Large intestine (tissue), 12 donors: Measurements from ENCODE around the gene CCK. TPM values are rescaled to one million over a fixed set of nuclear protein-coding genes. Genes with fewer than 3 reads are reported as not detected.

Experiments used
- DNase-seq, 2 donors: peaks; one replicate each; pipeline versions ENCODE4 v3.0.0 to v3.0.0-alpha.2; 2013
- H3K27ac ChIP-seq: one replicate; pipeline ENCODE4 v1.5.1; 2013; ENCODE audit warnings: low read length
- H3K27me3 ChIP-seq: 2 replicates; pipeline ENCODE4 v1.6.1; 2013; ENCODE audit warnings: low read length; ENCODE audit not compliant: control insufficient read depth, insufficient read depth
- H3K36me3 ChIP-seq: 2 replicates; pipeline ENCODE4 v1.6.1; 2013; ENCODE audit warnings: low read length; ENCODE audit not compliant: control insufficient read depth, insufficient read depth
- H3K4me1 ChIP-seq: one replicate; pipeline ENCODE4 v1.6.1; 2013; ENCODE audit warnings: low read length; ENCODE audit not compliant: control insufficient read depth, insufficient read depth
- H3K4me3 ChIP-seq: one replicate; pipeline ENCODE4 v1.5.1; 2013; ENCODE audit warnings: low read length
- H3K9me3 ChIP-seq: one replicate; pipeline ENCODE4 v1.6.1; 2013; ENCODE audit warnings: mild to moderate bottlenecking, low read depth, low read length, moderate library complexity; ENCODE audit not compliant: control insufficient read depth
- WGBS: methylation state at CpG from one replicate; pipeline ENCODE4 v1.1.5; 2013; ENCODE audit warnings: low lambda C conversion rate; ENCODE audit not compliant: insufficient coverage; 5-methylcytosine and 5-hydroxymethylcytosine counted together
- long read RNA-seq, 11 donors: transcript quantifications; one replicate each; lab custom pipeline, GENCODE V29; 2026
- polyA plus RNA-seq: library from polyadenylated mRNA; unstranded; fragments of 120-200 nt; gene quantifications from one replicate; pipeline ENCODE4 v1.2.1, GENCODE V29; 2013

Gene CCK, protein sequence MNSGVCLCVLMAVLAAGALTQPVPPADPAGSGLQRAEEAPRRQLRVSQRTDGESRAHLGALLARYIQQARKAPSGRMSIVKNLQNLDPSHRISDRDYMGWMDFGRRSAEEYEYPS
- polyA plus RNA-seq, result 119 TPM
- long read RNA-seq, donor 1, transcript CCK-201 (3 exons, 830 nt), result major isoform, 13 of 13 reads
- long read RNA-seq, donor 1, partial matches to known transcripts, result 0 of 13 reads
- long read RNA-seq, donor 1, other reads (novel, unspliced or antisense), result 0 of 13 reads
- long read RNA-seq, donor 2, transcript CCK-201 (3 exons, 830 nt), result major isoform, 84 of 109 reads
- long read RNA-seq, donor 2, partial matches to known transcripts, result 23 of 109 reads
- long read RNA-seq, donor 2, other reads (novel, unspliced or antisense), result 0 of 109 reads
- long read RNA-seq, donor 3, result 0 reads
- long read RNA-seq, donor 4, result 0 reads
- long read RNA-seq, donor 5, result 0 reads
- long read RNA-seq, donor 6, transcript CCK-204 (2 exons, 718 nt), result minor isoform, 6 of 226 reads
- long read RNA-seq, donor 6, transcript CCK-201 (3 exons, 830 nt), result major isoform, 198 of 226 reads
- long read RNA-seq, donor 6, partial matches to known transcripts, result 22 of 226 reads
- long read RNA-seq, donor 6, other reads (novel, unspliced or antisense), result 0 of 226 reads
- long read RNA-seq, donor 7, result 0 reads
- long read RNA-seq, donor 8, transcript CCK-201 (3 exons, 830 nt), result major isoform, 52 of 65 reads
- long read RNA-seq, donor 8, partial matches to known transcripts, result 11 of 65 reads
- long read RNA-seq, donor 8, other reads (novel, unspliced or antisense), result 0 of 65 reads
- long read RNA-seq, donor 9, transcript CCK-201 (3 exons, 830 nt), result major isoform, 46 of 57 reads
- long read RNA-seq, donor 9, partial matches to known transcripts, result 11 of 57 reads
- long read RNA-seq, donor 9, other reads (novel, unspliced or antisense), result 0 of 57 reads
- long read RNA-seq, donor 10, transcript CCK-201 (3 exons, 830 nt), result major isoform, 215 of 234 reads
- long read RNA-seq, donor 10, partial matches to known transcripts, result 18 of 234 reads
- long read RNA-seq, donor 10, other reads (novel, unspliced or antisense), result 0 of 234 reads
- long read RNA-seq, donor 11, transcript CCK-201 (3 exons, 830 nt), result major isoform, 77 of 88 reads
- long read RNA-seq, donor 11, partial matches to known transcripts, result 10 of 88 reads
- long read RNA-seq, donor 11, other reads (novel, unspliced or antisense), result 0 of 88 reads

DNA sequence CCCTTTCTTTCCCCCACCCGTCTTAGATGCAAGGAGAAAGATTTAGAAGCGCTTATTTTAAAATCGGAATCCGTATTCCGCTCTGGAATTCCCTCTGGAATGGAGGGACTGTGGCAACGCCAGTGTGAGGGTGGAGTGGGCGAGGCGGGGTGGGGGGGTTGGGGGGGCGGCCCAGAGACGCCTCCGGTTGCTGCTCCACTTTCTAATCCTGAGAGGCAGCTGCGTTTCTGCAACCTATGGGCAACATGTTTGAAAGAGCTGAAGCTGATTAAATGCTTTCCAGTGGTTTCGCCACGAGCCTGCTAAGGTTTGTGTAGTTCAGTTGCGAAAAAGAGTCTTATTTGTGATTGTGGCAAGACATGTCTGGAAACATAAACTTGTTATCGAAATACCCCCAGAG, at the start of gene CCK:
CCK (minus strand) TSS at position 101 of the 400 bp plus-strand sequence. CDS start 2,555 bp downstream, outside the sequence.
- Histone ChIP-seq H3K36me3 (no peaks in the 10 kb centered on the region), H3K27me3 (peaks cover 91% of the 10 kb centered on the region), H3K4me1 (no peaks in the 10 kb centered on the region), H3K9me3 (peaks cover 4% of the 10 kb centered on the region), H3K27ac (no peak within 1 kb of the TSS), H3K4me3 (no peak within 1 kb of the TSS)
- DNase-seq, result no peak
- no CpG with 5 or more reads among the region's 16 CpGs for WGBS

DNA sequence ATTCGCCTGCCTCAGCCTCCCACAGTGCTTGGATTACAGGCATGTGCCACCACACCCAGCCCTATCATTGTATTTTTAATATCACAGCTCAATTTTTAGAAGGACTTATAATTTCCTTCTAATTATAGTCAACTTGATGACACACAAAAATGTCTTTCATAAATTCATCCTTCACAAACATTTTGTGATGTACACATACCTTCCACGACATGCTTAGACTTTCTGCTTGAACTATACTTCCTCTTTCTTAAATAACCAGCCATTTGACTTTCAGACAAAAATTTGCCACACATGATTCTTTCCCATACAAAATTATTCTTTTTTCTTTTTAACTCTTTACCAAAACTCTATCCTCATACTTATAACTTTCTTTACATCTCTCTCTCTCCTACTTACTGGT, 48.4 kb upstream of the CCK start:
- Histone ChIP-seq H3K27ac (no peak overlapping the region), H3K4me3 (no peak overlapping the region), H3K36me3 (no peaks in the 10 kb centered on the region), H3K9me3 (peaks cover 5% of the 10 kb centered on the region), H3K27me3 (no peaks in the 10 kb centered on the region), H3K4me1 (no peaks in the 10 kb centered on the region)
- WGBS, result 41% methylated on average over 1 of the region's 2 CpGs
- DNase-seq, result no peak

DNA sequence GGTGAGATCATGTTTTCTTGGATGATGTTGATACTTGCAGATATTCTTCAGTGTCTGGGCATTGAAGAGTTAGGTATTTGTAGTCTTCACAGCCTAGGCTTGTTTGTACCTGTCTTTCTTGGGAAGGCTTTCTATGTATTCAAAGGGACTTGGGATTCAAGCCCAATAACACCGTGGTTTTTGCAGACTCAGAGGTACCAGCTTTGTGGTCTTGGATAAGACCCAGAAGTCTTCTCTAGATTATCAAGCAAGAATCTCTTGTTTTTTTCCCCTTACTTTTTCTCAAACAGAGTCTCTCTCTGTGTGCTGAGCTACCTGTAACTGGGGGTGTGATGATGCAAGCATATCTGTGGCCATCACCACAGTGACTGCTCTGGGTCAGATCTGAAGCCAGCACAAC, 42.7 kb upstream of the CCK start:
- no peaks in the 10 kb centered on the region for H3K9me3 ChIP-seq
- H3K4me3 ChIP-seq, result no peak overlapping the region
- peaks cover 5% of the 10 kb centered on the region for H3K27me3 ChIP-seq
- WGBS, result no CpG with 5 or more reads among the region's 1 CpG
- no peaks in the 10 kb centered on the region for H3K4me1 ChIP-seq
- no peaks in the 10 kb centered on the region for H3K36me3 ChIP-seq
- no peak for DNase-seq
- no peak overlapping the region for H3K27ac ChIP-seq

DNA sequence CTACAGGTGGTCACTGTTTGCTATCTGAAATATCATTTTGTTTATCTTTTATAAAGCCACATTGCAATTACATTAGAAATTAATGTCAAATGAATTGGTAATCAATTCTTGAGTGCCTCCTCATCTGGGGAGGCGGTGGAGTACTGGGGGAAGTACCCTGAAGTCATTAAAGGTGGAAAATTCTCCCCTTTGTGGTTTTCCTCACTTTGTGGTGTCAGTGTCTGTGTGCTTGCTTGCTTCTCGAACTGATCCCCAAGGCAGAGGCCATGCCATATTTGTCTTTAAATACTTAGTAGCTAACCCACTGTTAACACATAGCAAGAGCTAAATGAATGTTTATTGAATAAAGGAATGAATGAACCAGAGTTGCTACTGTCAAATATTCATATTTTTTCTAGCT, 40.5 kb upstream of the CCK start:
- Histone ChIP-seq H3K36me3 (no peaks in the 10 kb centered on the region), H3K4me1 (no peaks in the 10 kb centered on the region), H3K4me3 (no peak overlapping the region), H3K27me3 (peaks cover 5% of the 10 kb centered on the region), H3K9me3 (no peaks in the 10 kb centered on the region), H3K27ac (no peak overlapping the region)
- no peak for DNase-seq
- no CpG with 5 or more reads among the region's 2 CpGs for WGBS

DNA sequence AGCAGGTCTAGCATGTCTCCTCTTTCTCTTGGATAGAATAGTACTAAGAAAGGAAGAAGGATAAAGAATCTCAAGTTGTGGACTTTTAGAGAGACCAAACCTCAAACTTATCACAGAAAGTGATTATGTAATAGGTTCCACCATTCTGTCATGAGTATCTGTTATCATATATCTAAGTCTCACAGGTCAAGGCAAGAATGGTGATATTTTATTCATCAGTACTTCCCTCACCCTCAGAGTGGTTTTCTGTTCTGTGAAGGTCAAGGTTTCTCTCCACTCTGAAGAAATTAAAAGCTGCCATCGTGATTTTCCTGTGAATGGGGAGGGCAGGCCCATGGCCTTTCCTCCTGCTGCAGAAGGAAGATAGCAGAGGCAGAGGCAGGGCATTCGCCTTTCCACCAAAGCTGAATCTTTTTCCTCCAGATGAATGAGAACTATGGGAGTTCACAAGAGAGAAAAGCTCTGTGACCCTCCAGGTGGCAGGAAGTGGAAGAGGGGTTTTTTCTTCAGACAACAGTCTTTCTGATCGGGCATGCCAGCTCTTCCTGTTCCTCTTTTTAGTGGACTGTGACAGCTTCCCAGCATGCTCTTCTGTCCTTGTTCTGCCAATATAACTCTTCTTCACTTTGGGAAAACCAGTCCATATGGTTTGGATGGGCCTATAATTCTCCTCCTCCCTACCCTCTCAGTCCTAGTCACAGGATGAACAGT, 37.1 kb upstream of the CCK start:
- WGBS, result no CpG with 5 or more reads among the region's 3 CpGs
- H3K9me3 ChIP-seq, result no peaks in the 10 kb centered on the region
- no peak overlapping the region for H3K4me3 ChIP-seq
- no peak overlapping the region for H3K27ac ChIP-seq
- no peaks in the 10 kb centered on the region for H3K4me1 ChIP-seq
- peaks cover 5% of the 10 kb centered on the region for H3K27me3 ChIP-seq
- H3K36me3 ChIP-seq, result no peaks in the 10 kb centered on the region
- no peak for DNase-seq

DNA sequence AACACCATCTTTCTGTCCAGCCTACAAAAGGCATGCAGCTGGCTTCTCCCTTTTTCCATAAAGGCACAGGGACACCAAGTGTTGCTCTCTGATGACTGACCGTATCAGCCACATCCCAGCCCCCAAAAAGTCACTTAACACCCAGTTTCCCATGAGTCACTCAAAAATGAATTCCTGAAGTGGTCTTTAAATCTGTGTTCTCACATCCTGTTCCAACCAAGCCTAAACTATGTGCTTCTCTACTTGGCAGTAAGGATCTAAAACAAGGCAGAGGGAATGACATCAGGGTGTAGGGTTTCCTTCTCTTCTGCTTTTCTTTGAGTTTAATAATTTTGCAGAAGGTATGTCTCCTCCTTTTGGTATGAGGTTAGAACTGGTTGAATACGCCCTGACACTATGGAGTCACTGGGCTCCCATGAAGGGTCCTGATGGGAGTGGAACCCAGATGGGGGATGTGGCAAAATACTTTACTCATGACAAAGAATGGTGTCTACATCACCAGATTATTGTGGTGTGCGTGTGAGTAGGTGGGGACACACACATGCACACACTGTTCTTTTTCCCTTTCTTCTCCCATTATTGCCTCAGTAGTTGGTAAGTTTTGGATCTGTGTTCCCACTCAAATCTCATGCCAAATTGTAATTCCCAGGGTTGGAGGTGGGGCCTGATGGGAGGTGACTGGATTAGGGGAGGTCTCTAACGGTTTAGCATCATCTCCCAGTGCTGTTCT, 35.6 kb upstream of the CCK start:
- Histone ChIP-seq H3K27ac (no peak overlapping the region), H3K27me3 (peaks cover 5% of the 10 kb centered on the region), H3K9me3 (no peaks in the 10 kb centered on the region), H3K4me3 (no peak overlapping the region), H3K36me3 (no peaks in the 10 kb centered on the region), H3K4me1 (no peaks in the 10 kb centered on the region)
- WGBS, result no CpG with 5 or more reads among the region's 4 CpGs
- no peak for DNase-seq

DNA sequence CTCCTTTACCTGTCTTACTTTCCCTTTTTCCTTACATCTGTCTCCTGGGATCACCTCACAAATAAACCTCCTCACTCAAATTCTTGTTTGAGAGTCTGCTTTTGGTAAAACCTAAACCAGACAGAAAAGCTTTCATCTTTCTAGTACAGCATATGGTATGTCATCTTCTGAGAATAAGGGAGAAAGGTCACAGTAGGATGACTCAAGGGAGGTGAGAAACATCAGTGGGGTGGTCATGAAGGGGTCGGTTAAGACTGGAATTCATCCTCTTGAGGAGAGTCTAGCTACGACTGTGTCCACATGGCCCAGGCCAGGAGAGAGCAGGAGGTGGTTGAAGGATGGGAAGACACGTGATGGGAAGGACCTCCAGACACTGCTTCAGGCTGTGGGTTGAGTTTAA, 34.8 kb upstream of the CCK start:
- no peaks in the 10 kb centered on the region for H3K36me3 ChIP-seq
- no peaks in the 10 kb centered on the region for H3K9me3 ChIP-seq
- peaks cover 5% of the 10 kb centered on the region for H3K27me3 ChIP-seq
- no peak for DNase-seq
- H3K4me3 ChIP-seq, result no peak overlapping the region
- no peaks in the 10 kb centered on the region for H3K4me1 ChIP-seq
- H3K27ac ChIP-seq, result no peak overlapping the region
- WGBS, result no CpG with 5 or more reads among the region's 3 CpGs

DNA sequence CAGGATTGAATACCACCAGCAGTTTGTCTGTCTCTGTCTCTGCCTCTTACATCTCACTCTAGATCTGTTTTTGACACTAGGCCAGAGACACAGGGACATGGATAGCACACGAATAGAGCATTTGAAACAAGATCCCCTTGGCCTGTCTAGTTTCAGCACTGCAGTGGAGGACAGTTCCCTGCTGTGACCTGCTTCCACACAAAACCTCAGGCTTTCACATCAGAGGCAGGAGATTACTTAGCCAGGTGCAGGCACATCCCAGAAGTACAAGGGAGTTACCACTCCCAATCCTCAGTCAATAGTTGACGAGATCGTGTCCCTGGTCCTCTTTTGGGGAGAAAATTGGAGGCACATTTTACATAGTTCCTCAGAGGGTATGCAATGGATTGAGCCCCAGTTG, 34.0 kb upstream of the CCK start:
- no peaks in the 10 kb centered on the region for H3K4me1 ChIP-seq
- no peaks in the 10 kb centered on the region for H3K36me3 ChIP-seq
- peaks cover 5% of the 10 kb centered on the region for H3K27me3 ChIP-seq
- no peaks in the 10 kb centered on the region for H3K9me3 ChIP-seq
- H3K4me3 ChIP-seq, result no peak overlapping the region
- no CpG with 5 or more reads among the region's 3 CpGs for WGBS
- no peak overlapping the region for H3K27ac ChIP-seq
- DNase-seq, result peak; percentile 9 to 32

DNA sequence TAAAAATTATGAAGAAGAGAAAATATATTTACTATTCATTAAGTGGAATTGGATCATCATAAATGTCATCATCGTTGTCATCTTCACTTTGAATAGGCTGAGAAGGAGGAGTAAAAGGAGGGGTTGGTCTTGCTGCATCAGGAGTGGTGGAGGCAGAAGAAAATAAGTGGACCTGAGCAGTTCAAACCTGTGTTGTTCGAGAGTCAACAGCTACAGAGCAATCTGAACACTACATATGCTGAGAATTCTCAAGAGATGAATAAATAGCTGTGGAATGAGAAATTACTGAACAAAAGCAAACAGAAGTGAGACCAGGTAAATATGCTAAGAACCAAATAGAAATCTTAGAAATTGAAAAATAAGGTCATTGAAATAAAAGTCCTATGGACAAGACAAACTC, 32.3 kb upstream of the CCK start:
- peaks cover 3% of the 10 kb centered on the region for H3K27me3 ChIP-seq
- no peak for DNase-seq
- H3K4me1 ChIP-seq, result no peaks in the 10 kb centered on the region
- no peaks in the 10 kb centered on the region for H3K9me3 ChIP-seq
- no peak overlapping the region for H3K4me3 ChIP-seq
- H3K27ac ChIP-seq, result no peak overlapping the region
- no CpG with 5 or more reads among the region's 2 CpGs for WGBS
- no peaks in the 10 kb centered on the region for H3K36me3 ChIP-seq
